D721Med (cell line): ENCODE data around the gene MT1A.
A peak's percentile ranks its signal among the peaks of the same experiment; 100 is the strongest.

ENCODE experiments used
- DNase-seq: peaks from one replicate; pipeline ENCODE4 v3.0.0; 2011; ENCODE audit warnings: low spot score; ENCODE audit not compliant: insufficient read length
- FAIRE-seq: peaks from 2 replicates; lab custom pipeline; 2011; peaks lifted over from hg19 to GRCh38; lab: Jason Lieb, UNC
- CTCF ChIP-seq: IDR thresholded peaks from 2 replicates; pipeline ENCODE4 v1.5.1; 2012; ENCODE audit warnings: mild to moderate bottlenecking, control low read depth; ENCODE audit not compliant: insufficient read depth; ENCODE audit errors: missing control alignments

MT1A gene

GRCh38 chr16:56637814-56638750, at the start of gene MT1A:
MT1A (plus strand) TSS chr16:56638666; CDS start chr16:56638739, 73 bp downstream.
- no peak for FAIRE-seq
- no peak for TF ChIP-seq CTCF
- peak; percentile 25 for DNase-seq

GRCh38 chr16:56588781-56589140, 49.7 kb upstream of the MT1A start:
- TF ChIP-seq CTCF = no peak
- no peak for DNase-seq
- no peak for FAIRE-seq

GRCh38 chr16:56589141-56590039, 49.1 kb upstream of the MT1A start, which contains the start of gene MT3:
MT3 (plus strand) TSS chr16:56589528; CDS start chr16:56589591, 63 bp downstream.
- DNase-seq (no peak), FAIRE-seq (no peak)
- no peak for TF ChIP-seq CTCF

GRCh38 chr16:56591377-56592060, 46.9 kb upstream of the MT1A start:
- DNase-seq = no peak
- no peak for TF ChIP-seq CTCF
- no peak for FAIRE-seq

GRCh38 chr16:56593573-56594291, 44.7 kb upstream of the MT1A start:
- FAIRE-seq (no peak), DNase-seq (no peak)

More at GRCh38 chr16:56593573-56594291, 44.7 kb upstream of the MT1A start:
- TF ChIP-seq CTCF = no peak
